Peyer's patch (tissue), 4 donors: ENCODE measurements around the gene HEATR1.

ENCODE experiments used
- POLR2A ChIP-seq, 2 donors: fragments of 450-650 bp; IDR thresholded peaks; one replicate each; pipeline ENCODE4 v1.5.1; 2017; ENCODE audit warnings: antibody characterized with exemption in 2 of 2, mild to moderate bottlenecking in 2 of 2, moderate library complexity in 2 of 2
- TF ChIP-seq, protein P1 (sequence below), 6 experiments: fragments of 450-650 bp in 4 of 6; fragments of 200-600 bp in 2 of 6; sonication (generic) in 1 of 6; IDR thresholded peaks; one replicate each; pipeline ENCODE4 v1.5.1; 2017 to 2019; ENCODE audit warnings: antibody characterized with exemption in 6 of 6, mild to moderate bottlenecking in 3 of 6, moderate library complexity in 1 of 6

DNA sequence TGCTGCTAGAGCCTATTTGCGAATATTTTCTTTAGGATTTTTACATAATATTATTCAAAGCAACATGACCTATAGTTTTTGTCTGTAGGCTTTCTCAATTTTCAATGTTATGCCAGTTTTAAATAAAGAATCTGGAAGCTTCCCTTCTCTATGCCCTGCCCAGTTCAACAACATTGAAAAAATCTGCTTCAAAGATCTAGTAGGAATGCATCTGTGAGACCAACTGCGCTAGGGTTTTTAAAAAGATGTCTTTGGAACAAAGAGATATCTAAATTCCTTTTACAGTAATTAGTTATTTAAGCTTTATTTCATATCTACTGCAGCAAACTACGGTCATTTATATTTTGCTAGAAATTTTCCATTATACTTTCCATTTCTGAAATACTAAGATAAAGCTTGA is 25.7 kb downstream of the HEATR1 start:
- TF ChIP-seq, protein P1, sequence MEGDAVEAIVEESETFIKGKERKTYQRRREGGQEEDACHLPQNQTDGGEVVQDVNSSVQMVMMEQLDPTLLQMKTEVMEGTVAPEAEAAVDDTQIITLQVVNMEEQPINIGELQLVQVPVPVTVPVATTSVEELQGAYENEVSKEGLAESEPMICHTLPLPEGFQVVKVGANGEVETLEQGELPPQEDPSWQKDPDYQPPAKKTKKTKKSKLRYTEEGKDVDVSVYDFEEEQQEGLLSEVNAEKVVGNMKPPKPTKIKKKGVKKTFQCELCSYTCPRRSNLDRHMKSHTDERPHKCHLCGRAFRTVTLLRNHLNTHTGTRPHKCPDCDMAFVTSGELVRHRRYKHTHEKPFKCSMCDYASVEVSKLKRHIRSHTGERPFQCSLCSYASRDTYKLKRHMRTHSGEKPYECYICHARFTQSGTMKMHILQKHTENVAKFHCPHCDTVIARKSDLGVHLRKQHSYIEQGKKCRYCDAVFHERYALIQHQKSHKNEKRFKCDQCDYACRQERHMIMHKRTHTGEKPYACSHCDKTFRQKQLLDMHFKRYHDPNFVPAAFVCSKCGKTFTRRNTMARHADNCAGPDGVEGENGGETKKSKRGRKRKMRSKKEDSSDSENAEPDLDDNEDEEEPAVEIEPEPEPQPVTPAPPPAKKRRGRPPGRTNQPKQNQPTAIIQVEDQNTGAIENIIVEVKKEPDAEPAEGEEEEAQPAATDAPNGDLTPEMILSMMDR (IDR thresholded peaks at IDR 0.05): no peak
- no peak for TF ChIP-seq POLR2A (IDR thresholded peaks at IDR 0.05)
